Aorta (tissue), 5 donors: ENCODE results near the gene RBM41. TPM values are rescaled to one million over a fixed set of nuclear protein-coding genes. Genes with fewer than 3 reads are reported as not detected.
"Not testable (repeated sequence)": the region's sequence is repeated elsewhere in the genome, so short reads cannot be mapped to it uniquely, and the experiment has no call there.

Source experiments
- ATAC-seq: fragments of 200-7000 bp; cut with Tn5 transposase; one replicate; pipeline ENCODE4 v1.9.1; 2022; ENCODE audit warnings: moderate library complexity; ENCODE audit not compliant: low FRiP score
- DNase-seq, 2 donors: peaks; one replicate each; pipeline ENCODE4 v3.0.0-alpha.2; 2020
- H3K27ac ChIP-seq, 2 donors: one replicate each; pipeline ENCODE4 v1.5.1; 2013; ENCODE audit warnings: low read length in 2 of 2, mild to moderate bottlenecking in 2 of 2, moderate library complexity in 2 of 2, control low read depth in 1 of 2, inconsistent platforms in 1 of 2, low read depth in 1 of 2
- H3K27me3 ChIP-seq, 2 donors: one replicate each; pipeline ENCODE4 v1.6.1; 2013; ENCODE audit warnings: control low read depth in 1 of 2, low read length in 1 of 2, mild to moderate bottlenecking in 1 of 2, moderate library complexity in 1 of 2; ENCODE audit not compliant: insufficient read depth in 2 of 2, control insufficient read depth in 1 of 2
- H3K36me3 ChIP-seq, 2 donors: one replicate each; pipeline ENCODE4 v1.6.1; 2013; ENCODE audit warnings: control low read depth in 1 of 2, low read length in 1 of 2, mild to moderate bottlenecking in 1 of 2; ENCODE audit not compliant: insufficient read depth in 2 of 2, control insufficient read depth in 1 of 2
- H3K4me1 ChIP-seq, 2 donors: one replicate each; pipeline ENCODE4 v1.6.1; 2013; ENCODE audit warnings: low read length in 2 of 2, control low read depth in 1 of 2, mild to moderate bottlenecking in 1 of 2, moderate library complexity in 1 of 2; ENCODE audit not compliant: insufficient read depth in 2 of 2, control insufficient read depth in 1 of 2
- H3K4me3 ChIP-seq, 2 donors: one replicate each; pipeline ENCODE4 v1.5.1; 2013; ENCODE audit warnings: low read length in 2 of 2, control low read depth in 1 of 2, mild to moderate bottlenecking in 1 of 2
- H3K9me3 ChIP-seq: one replicate; pipeline ENCODE4 v1.6.1; 2013; ENCODE audit warnings: mild to moderate bottlenecking, low read length; ENCODE audit not compliant: control insufficient read depth
- WGBS, 2 donors: extraction: QIAGEN DNeasy Blood & Tissue Kit; methylation state at CpG; one replicate each; pipeline ENCODE4 v1.1.7; 2013; 5-methylcytosine and 5-hydroxymethylcytosine counted together
- intact Hi-C, 2 donors: fragments of 100-400 bp; cut with DNase I; formaldehyde crosslinking; loops; one replicate each; pipeline versions ENCODE4 v1.14.2 to v1.15.0; 2022
- long read RNA-seq, 2 donors: library from polyadenylated mRNA; unstranded; transcript quantifications; one replicate each; pipeline ENCODE4 v2.0.0, GENCODE V29; 2020 to 2021
- polyA plus RNA-seq, 2 donors: library from polyadenylated mRNA; stranded (reverse); fragments of 200-250 nt; gene quantifications; one replicate each; pipeline ENCODE4 v1.2.3, GENCODE V29; 2013
- total RNA-seq, 2 donors: library from RNA; stranded (reverse); fragmentation: NEBNext Ultra II Directional; extraction: Animal tissue kit (Norgen Biotek cat#: 25700); gene quantifications; one replicate each; pipeline ENCODE4 v1.2.1, GENCODE V29; 2021
- donor health status: healthy with polysubstance abuse.
- donor health status: Bipolar disorder and iron deficiency.
- donor health status: DM: no; HTN: no; CAD: no.
- donor health status: DM: no; HTN: no; CAD: no.
- donor health status: DM: yes; HTN: yes; CAD: no.

RBM41 gene
- total RNA-seq, result 10 to 100 TPM; 14.0 to 25.2 TPM
- polyA plus RNA-seq, result 1 to 10 TPM; 4.9 to 5.6 TPM
- long read RNA-seq, donor 1, partial matches to known transcripts, result 3 of 24 reads
- long read RNA-seq, donor 1, other reads (novel, unspliced or antisense), result 17 of 24 reads
- long read RNA-seq, donor 2, partial matches to known transcripts, result 1 of 6 reads
- long read RNA-seq, donor 2, other reads (novel, unspliced or antisense), result 3 of 6 reads

GRCh38 chrX:107118322-107119147, at the start of gene RBM41:
RBM41 (minus strand) TSS chrX:107118822; CDS start chrX:107118773, 49 bp downstream.
- intact Hi-C loops, result no loop called here
- 1 to 22% methylated on average over 37 of the region's 37 CpGs for WGBS, 2 donors
- H3K4me3 ChIP-seq, result peak within 1 kb of the TSS; percentile 46 to 81
- ATAC-seq (peak; percentile 94), DNase-seq (peak; percentile 86 to 89)
- H3K27ac ChIP-seq, result peak within 1 kb of the TSS in 1 of 2 donors; percentile 12
- H3K36me3 ChIP-seq, result no peaks in the 10 kb centered on the region
- no peaks in the 10 kb centered on the region for H3K27me3 ChIP-seq
- no peaks in the 10 kb centered on the region for H3K9me3 ChIP-seq
- no peaks in the 10 kb centered on the region for H3K4me1 ChIP-seq

- Histone ChIP-seq H3K36me3 (no peaks in the 10 kb centered on the region), H3K4me1 (no peaks in the 10 kb centered on the region), H3K4me3 (no peak overlapping the region), H3K27ac (no peak overlapping the region), H3K9me3 (no peaks in the 10 kb centered on the region), H3K27me3 (no peaks in the 10 kb centered on the region)
- intact Hi-C loops, result no loop called here
- DNase-seq (no peak), ATAC-seq (no peak)
Measured at GRCh38 chrX:107168257-107168656, 49.6 kb upstream of the RBM41 start.

- 80 to 94% methylated on average over 3 of the region's 3 CpGs for WGBS, 2 donors
- no peak for ATAC-seq
- no peaks in the 10 kb centered on the region for H3K27me3 ChIP-seq
Measured at GRCh38 chrX:107167163-107167921, 48.7 kb upstream of the RBM41 start.

GRCh38 chrX:107157618-107158017, 39.0 kb upstream of the RBM41 start:
- H3K4me3 ChIP-seq, intact Hi-C loops, H3K27ac ChIP-seq, ATAC-seq, DNase-seq, H3K9me3 ChIP-seq, H3K36me3 ChIP-seq, H3K27me3 ChIP-seq, H3K4me1 ChIP-seq: not testable (repeated sequence)
- WGBS, 2 donors, result 84 to 88% methylated on average over 4 of the region's 4 CpGs

More at GRCh38 chrX:107167163-107167921, 48.7 kb upstream of the RBM41 start:
- Histone ChIP-seq H3K4me3 (no peak overlapping the region), H3K27ac (no peak overlapping the region), H3K36me3 (no peaks in the 10 kb centered on the region), H3K4me1 (no peaks in the 10 kb centered on the region), H3K9me3 (no peaks in the 10 kb centered on the region)
- no peak for DNase-seq
- intact Hi-C loops, result no loop called here

GRCh38 chrX:107155621-107156430, 37.2 kb upstream of the RBM41 start:
- H3K4me1 ChIP-seq, H3K36me3 ChIP-seq, H3K27ac ChIP-seq, ATAC-seq, H3K4me3 ChIP-seq, DNase-seq, H3K9me3 ChIP-seq, H3K27me3 ChIP-seq, intact Hi-C loops: not testable (repeated sequence)
- 35 to 41% methylated on average over 22 to 28 of the region's 32 CpGs for WGBS, 2 donors

- no peaks in the 10 kb centered on the region for H3K27me3 ChIP-seq
- no peak overlapping the region for H3K4me3 ChIP-seq
- no peaks in the 10 kb centered on the region for H3K4me1 ChIP-seq
- WGBS, 2 donors, result 66 to 90% methylated on average over 6 of the region's 6 CpGs
- H3K27ac ChIP-seq, result no peak overlapping the region
- H3K9me3 ChIP-seq, result peaks cover 3% of the 10 kb centered on the region
- no peak for ATAC-seq
- intact Hi-C loops, result no loop called here
- no peak for DNase-seq
- no peaks in the 10 kb centered on the region for H3K36me3 ChIP-seq
Measured at GRCh38 chrX:107154787-107155620, 36.4 kb upstream of the RBM41 start.

- WGBS, 2 donors, result 65 to 84% methylated on average over 5 of the region's 5 CpGs
Measured at GRCh38 chrX:107153005-107153404, 34.4 kb upstream of the RBM41 start.

GRCh38 chrX:107146670-107147069, 28.0 kb upstream of the RBM41 start:
- ATAC-seq (no peak), DNase-seq (no peak)
- no peaks in the 10 kb centered on the region for H3K27me3 ChIP-seq
- no peaks in the 10 kb centered on the region for H3K9me3 ChIP-seq
- no peak overlapping the region for H3K4me3 ChIP-seq
- no peaks in the 10 kb centered on the region for H3K36me3 ChIP-seq
- H3K27ac ChIP-seq, result no peak overlapping the region
- no peaks in the 10 kb centered on the region for H3K4me1 ChIP-seq
- intact Hi-C loops, result no loop called here

More at GRCh38 chrX:107153005-107153404, 34.4 kb upstream of the RBM41 start:
- intact Hi-C loops, result no loop called here
- no peaks in the 10 kb centered on the region for H3K36me3 ChIP-seq
- no peak overlapping the region for H3K4me3 ChIP-seq
- H3K27me3 ChIP-seq, result no peaks in the 10 kb centered on the region
- peaks cover 3% of the 10 kb centered on the region for H3K9me3 ChIP-seq
- H3K4me1 ChIP-seq, result no peaks in the 10 kb centered on the region
- ATAC-seq (no peak), DNase-seq (no peak)
- no peak overlapping the region for H3K27ac ChIP-seq
